ENCODE data around the gene TMX1. TPM values are rescaled to one million over a fixed set of nuclear protein-coding genes. Genes with fewer than 3 reads are reported as not detected.

Gene TMX1
- total RNA-seq, 1 experiment from 2014 or later = 46.2 TPM

GRCh38 chr14:51210594-51210993, 29.5 kb upstream of the TMX1 start:
- H3K9ac ChIP-seq (ENCODE audit: low read length) = no peak overlapping the region
- H3K36me3 ChIP-seq (ENCODE audit: control insufficient read depth in 1 of 2, insufficient read depth in 2 of 2, low read length in 2 of 2) = no peaks in the 10 kb centered on the region
- H3K4me2 ChIP-seq (ENCODE audit: low read length) = no peak overlapping the region
- no peak overlapping the region for H3K27ac ChIP-seq (ENCODE audit: low read depth, low read length)
- H4K20me1 ChIP-seq (ENCODE audit: insufficient read depth) = no peaks in the 10 kb centered on the region
- RAD21 ChIA-PET (ENCODE audit: low non-redundant PET in 1 of 2, low total read pairs in 2 of 2, uncharacterized antibody in 2 of 2, unreplicated experiment in 2 of 2) = no interaction called here
- no peaks in the 10 kb centered on the region for H3K4me1 ChIP-seq (ENCODE audit: control insufficient read depth in 1 of 2, insufficient read depth in 2 of 2, low read length in 2 of 2)
- no peaks in the 10 kb centered on the region for H3K9me2 ChIP-seq (ENCODE audit: insufficient read depth)
- DNase-seq (ENCODE audit: low read depth, low spot score) (no peak), ATAC-seq (no peak)
- BruUV-seq (replicated peaks) = no TSS peak
- no peaks in the 10 kb centered on the region for H3K79me2 ChIP-seq (ENCODE audit: insufficient read depth, low read length)
- TF ChIP-seq CBX3 (IDR thresholded peaks at IDR 0.05; ENCODE audit: low read depth) = no peak
- no peak for TF ChIP-seq POLR2A (IDR thresholded peaks at IDR 0.05; ENCODE audit: borderline replicate concordance, extremely low read depth, insufficient read depth, insufficient read length)
- TF ChIP-seq FOSL1 (IDR thresholded peaks at IDR 0.05; ENCODE audit: low read depth) = no peak
- no peak for TF ChIP-seq ZNF274 (IDR thresholded peaks at IDR 0.05; ENCODE audit: low read depth, low read length)
- TF ChIP-seq JUND (IDR thresholded peaks at IDR 0.05) = no peak
- TF ChIP-seq CEBPB (IDR thresholded peaks at IDR 0.05; ENCODE audit: low read depth) = no peak
- no peak for TF ChIP-seq ZFX (IDR thresholded peaks at IDR 0.05)
- H3K4me3 ChIP-seq (replicated peaks in 1 of 2; ENCODE audit: low read depth in 1 of 2, low read length in 2 of 2) = no peak overlapping the region
- H2AFZ ChIP-seq (ENCODE audit: low read depth, low read length, poor library complexity, severe bottlenecking) = no peak overlapping the region
- no peaks in the 10 kb centered on the region for H3K9me3 ChIP-seq (ENCODE audit: control insufficient read depth in 1 of 2, insufficient read depth in 1 of 2, low read depth in 1 of 2, low read length in 2 of 2)
- intact Hi-C loops (cut with micrococcal nuclease) = no loop called here
- no peaks in the 10 kb centered on the region for H3K27me3 ChIP-seq (ENCODE audit: insufficient read depth, low read length)
- CTCF ChIA-PET = no interaction called here
- POLR2A ChIA-PET = no interaction called here

DNA sequence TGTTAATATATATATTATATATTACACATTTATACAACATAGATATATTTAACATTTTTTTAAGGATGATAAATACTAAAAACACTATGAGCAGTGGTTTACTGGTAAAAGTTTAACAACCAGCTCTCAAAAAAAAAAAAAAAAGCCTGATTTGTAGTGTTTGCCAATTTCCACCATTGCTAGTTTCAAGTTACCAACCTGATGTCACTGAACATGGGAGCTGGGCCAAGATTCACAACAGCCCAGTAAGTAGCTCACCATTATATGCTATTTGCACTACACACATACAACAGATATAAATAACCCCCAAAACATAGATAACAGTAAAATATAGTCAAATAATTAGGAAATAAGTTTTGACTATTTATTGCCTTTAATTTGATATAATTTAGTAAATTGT, 28.9 kb upstream of the TMX1 start:
- Histone ChIP-seq H3K4me3 (replicated peaks in 1 of 2; ENCODE audit: low read depth in 1 of 2, low read length in 2 of 2) (no peak overlapping the region), H3K9ac (ENCODE audit: low read length) (no peak overlapping the region), H3K36me3 (ENCODE audit: control insufficient read depth in 1 of 2, insufficient read depth in 2 of 2, low read length in 2 of 2) (no peaks in the 10 kb centered on the region), H3K4me2 (ENCODE audit: low read length) (no peak overlapping the region), H4K20me1 (ENCODE audit: insufficient read depth) (no peaks in the 10 kb centered on the region), H3K27ac (ENCODE audit: low read depth, low read length) (no peak overlapping the region), H3K9me2 (ENCODE audit: insufficient read depth) (no peaks in the 10 kb centered on the region), H3K4me1 (ENCODE audit: control insufficient read depth in 1 of 2, insufficient read depth in 2 of 2, low read length in 2 of 2) (no peaks in the 10 kb centered on the region), H3K9me3 (ENCODE audit: control insufficient read depth in 1 of 2, insufficient read depth in 1 of 2, low read depth in 1 of 2, low read length in 2 of 2) (no peaks in the 10 kb centered on the region), H3K27me3 (ENCODE audit: insufficient read depth, low read length) (no peaks in the 10 kb centered on the region), H3K79me2 (ENCODE audit: insufficient read depth, low read length) (no peaks in the 10 kb centered on the region), H2AFZ (ENCODE audit: low read depth, low read length, poor library complexity, severe bottlenecking) (no peak overlapping the region)
- no TSS peak for BruUV-seq (replicated peaks)
- TF ChIP-seq EGR1 (IDR thresholded peaks at IDR 0.05; ENCODE audit: low read depth) (no peak), RAD21 (IDR thresholded peaks at IDR 0.05; ENCODE audit: low read depth) (no peak), SIN3A (IDR thresholded peaks at IDR 0.05; ENCODE audit: low read depth) (no peak), ZNF274 (IDR thresholded peaks at IDR 0.05; ENCODE audit: low read depth, low read length) (no peak), ELF1 (IDR thresholded peaks at IDR 0.05; ENCODE audit: borderline replicate concordance, low read depth) (no peak), POLR2AphosphoS5 (IDR thresholded peaks at IDR 0.05; ENCODE audit: low read depth, low read length) (no peak), MAX (IDR thresholded peaks at IDR 0.05) (no peak), ZFX (IDR thresholded peaks at IDR 0.05) (no peak), FOSL1 (IDR thresholded peaks at IDR 0.05; ENCODE audit: low read depth) (no peak), SP1 (IDR thresholded peaks at IDR 0.05; ENCODE audit: low read depth) (no peak), CTCF (IDR thresholded peaks at IDR 0.05 in 2 of 3, conservative IDR thresholded peaks at IDR 0.05 in 1 of 3; ENCODE audit: borderline replicate concordance in 1 of 3, insufficient read depth in 1 of 3, low read depth in 2 of 3, low read length in 2 of 3) (no peak), EZH2phosphoT487 (IDR thresholded peaks at IDR 0.05; ENCODE audit: borderline replicate concordance) (no peak), EZH2 (IDR thresholded peaks at IDR 0.05) (no peak), CBX3 (IDR thresholded peaks at IDR 0.05; ENCODE audit: low read depth) (no peak)
- TF ChIP-seq, protein P1, sequence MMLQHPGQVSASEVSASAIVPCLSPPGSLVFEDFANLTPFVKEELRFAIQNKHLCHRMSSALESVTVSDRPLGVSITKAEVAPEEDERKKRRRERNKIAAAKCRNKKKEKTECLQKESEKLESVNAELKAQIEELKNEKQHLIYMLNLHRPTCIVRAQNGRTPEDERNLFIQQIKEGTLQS (IDR thresholded peaks at IDR 0.05) = no peak
- TF ChIP-seq, protein P2, sequence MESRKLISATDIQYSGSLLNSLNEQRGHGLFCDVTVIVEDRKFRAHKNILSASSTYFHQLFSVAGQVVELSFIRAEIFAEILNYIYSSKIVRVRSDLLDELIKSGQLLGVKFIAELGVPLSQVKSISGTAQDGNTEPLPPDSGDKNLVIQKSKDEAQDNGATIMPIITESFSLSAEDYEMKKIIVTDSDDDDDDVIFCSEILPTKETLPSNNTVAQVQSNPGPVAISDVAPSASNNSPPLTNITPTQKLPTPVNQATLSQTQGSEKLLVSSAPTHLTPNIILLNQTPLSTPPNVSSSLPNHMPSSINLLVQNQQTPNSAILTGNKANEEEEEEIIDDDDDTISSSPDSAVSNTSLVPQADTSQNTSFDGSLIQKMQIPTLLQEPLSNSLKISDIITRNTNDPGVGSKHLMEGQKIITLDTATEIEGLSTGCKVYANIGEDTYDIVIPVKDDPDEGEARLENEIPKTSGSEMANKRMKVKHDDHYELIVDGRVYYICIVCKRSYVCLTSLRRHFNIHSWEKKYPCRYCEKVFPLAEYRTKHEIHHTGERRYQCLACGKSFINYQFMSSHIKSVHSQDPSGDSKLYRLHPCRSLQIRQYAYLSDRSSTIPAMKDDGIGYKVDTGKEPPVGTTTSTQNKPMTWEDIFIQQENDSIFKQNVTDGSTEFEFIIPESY (IDR thresholded peaks at IDR 0.05; ENCODE audit: extremely low read depth, insufficient replicate concordance, low read length) = no peak
- ATAC-seq (no peak), DNase-seq (ENCODE audit: low read depth, low spot score) (no peak)
- ChIA-PET POLR2A (no interaction called here), RAD21 (ENCODE audit: low non-redundant PET in 1 of 2, low total read pairs in 2 of 2, uncharacterized antibody in 2 of 2, unreplicated experiment in 2 of 2) (interaction anchor here (0.6 to 0.7 kb wide), 2 partner anchors 179 to 440 kb away, joined by 3 read pairs; no protein-coding TSS in a partner anchor), CTCF (no interaction called here)
- intact Hi-C loops (cut with micrococcal nuclease) = no loop called here
